Measurements from ENCODE around the gene CHIA. TPM values are rescaled to one million over a fixed set of nuclear protein-coding genes. Genes with fewer than 3 reads are reported as not detected.

Gene CHIA
- total and polyA plus RNA-seq, 9 of the 15 experiments (the other 6 are each of a cell fraction or from before 2014, with no cell fraction given), result not detected

DNA sequence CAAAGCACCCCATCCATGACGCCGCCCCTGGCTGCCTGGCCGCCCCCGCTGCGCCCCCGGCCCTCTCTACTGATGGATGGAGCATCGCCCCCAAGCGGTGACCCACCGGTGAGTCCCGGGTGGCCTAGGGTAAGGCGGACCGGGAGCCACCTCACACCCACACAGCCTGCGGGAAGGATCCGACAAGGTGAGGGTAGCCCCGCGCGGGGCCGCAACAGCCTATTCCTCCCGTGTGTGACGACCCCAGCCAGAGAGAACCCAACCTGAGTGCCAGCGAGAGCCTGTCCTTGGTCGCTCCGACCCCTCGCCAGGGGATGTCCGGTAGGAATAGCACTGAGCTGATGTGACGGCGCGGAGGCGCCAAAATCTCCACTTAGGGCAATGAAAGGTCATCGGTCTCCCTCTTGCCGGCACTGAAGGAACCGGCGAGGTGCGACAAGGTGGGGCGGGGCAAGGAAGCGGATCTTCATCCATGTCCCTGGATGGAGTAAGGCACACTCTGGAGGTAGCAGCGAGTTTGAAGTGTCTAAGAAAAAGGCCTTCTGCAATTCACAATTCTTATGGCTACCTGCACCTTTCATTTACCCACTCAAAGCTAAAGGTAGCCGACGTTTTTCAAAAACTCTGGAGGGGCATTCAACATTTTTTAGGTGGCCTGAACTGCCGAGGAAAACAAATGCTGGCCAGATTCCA, 19.7 kb upstream of the CHIA start (continued):
- TF ChIP-seq FOXJ3 (CRISPR knock-in tag; IDR thresholded peaks at IDR 0.05), result no peak
- no peak for TF ChIP-seq ZNF75A (CRISPR knock-in tag; IDR thresholded peaks at IDR 0.05)
- TF ChIP-seq HCFC1 (IDR thresholded peaks at IDR 0.05; ENCODE audit: low read depth, low read length), result no peak

DNA sequence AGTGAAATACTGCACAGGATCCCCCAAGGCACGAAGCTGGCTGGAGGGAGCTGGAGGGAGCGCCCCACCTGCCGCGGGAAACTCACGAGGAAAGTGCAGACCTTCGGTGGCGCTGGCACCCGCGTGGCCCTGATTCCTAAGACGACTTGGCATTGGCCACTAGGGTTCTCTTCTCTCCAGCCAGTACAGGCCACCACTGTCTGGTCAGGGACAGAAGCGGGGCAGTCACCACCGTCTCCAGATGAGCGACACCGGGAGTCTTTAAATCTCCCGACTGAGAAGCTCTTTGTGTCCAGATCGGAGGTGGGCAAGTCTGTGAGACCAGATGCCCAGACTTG, 19.2 kb upstream of the CHIA start:
- DNase-seq (ENCODE audit: extremely low read depth in 1 of 4, low spot score in 3 of 4) (no peak), ATAC-seq (no peak; the same call in 2 of the 3 replicates), FAIRE-seq (no peak)
- WGBS (ENCODE audit: insufficient coverage, low coverage, missing lambda C conversion rate), result 4% methylated on average over 16 of the region's 16 CpGs
- no peak overlapping the region for H3K4me2 ChIP-seq (ENCODE audit: insufficient read depth, low read length)
- ChIA-PET CTCF (ENCODE audit: low intra/inter-chr PET ratio) (no interaction called here), POLR2A (no interaction called here)
- no peak overlapping the region for H2AFZ ChIP-seq (ENCODE audit: low read depth, low read length)
- H3K27ac ChIP-seq (ENCODE audit: extremely low read depth, low read depth, low read length), result no peak overlapping the region
- no peak overlapping the region for H3K4me3 ChIP-seq
- no TSS peak for BruUV-seq (replicated peaks)
- H3K27me3 ChIP-seq (ENCODE audit: control insufficient read depth in 2 of 2, insufficient read depth in 2 of 2, low read length in 2 of 2), result peaks cover 17 to 21% of the 10 kb centered on the region in 2 experiments
- no peaks in the 10 kb centered on the region for H3K79me2 ChIP-seq (ENCODE audit: control insufficient read depth, insufficient read depth, low read length)
- H4K20me1 ChIP-seq (replicated peaks; ENCODE audit: control insufficient read depth, insufficient read depth, low read length), result no peaks in the 10 kb centered on the region
- H3K9me3 ChIP-seq (replicated peaks; ENCODE audit: control insufficient read depth, insufficient read depth, low read depth, low read length), result no peaks in the 10 kb centered on the region
- peaks cover 0 to 9% of the 10 kb centered on the region in 2 experiments; a peak in 2 of 5 replicates for H3K4me1 ChIP-seq (replicated peaks in 1 of 2; ENCODE audit: control insufficient read depth in 2 of 2, insufficient read depth in 2 of 2, low read length in 2 of 2)
- no peaks in the 10 kb centered on the region for H3K9me1 ChIP-seq (ENCODE audit: control insufficient read depth, insufficient read depth, low read length)
- in situ Hi-C loops (cut with MboI) (no loop called here), intact Hi-C loops (cut with micrococcal nuclease) (no loop called here)
- H3K36me3 ChIP-seq (ENCODE audit: control insufficient read depth, insufficient read depth, low read length), result no peaks in the 10 kb centered on the region
- no peak overlapping the region for H3K9ac ChIP-seq (ENCODE audit: insufficient read depth in 1 of 2, low read depth in 2 of 2, low read length in 2 of 2)
- TF ChIP-seq TGIF2 (CRISPR knock-in tag; IDR thresholded peaks at IDR 0.05), result no peak

DNA sequence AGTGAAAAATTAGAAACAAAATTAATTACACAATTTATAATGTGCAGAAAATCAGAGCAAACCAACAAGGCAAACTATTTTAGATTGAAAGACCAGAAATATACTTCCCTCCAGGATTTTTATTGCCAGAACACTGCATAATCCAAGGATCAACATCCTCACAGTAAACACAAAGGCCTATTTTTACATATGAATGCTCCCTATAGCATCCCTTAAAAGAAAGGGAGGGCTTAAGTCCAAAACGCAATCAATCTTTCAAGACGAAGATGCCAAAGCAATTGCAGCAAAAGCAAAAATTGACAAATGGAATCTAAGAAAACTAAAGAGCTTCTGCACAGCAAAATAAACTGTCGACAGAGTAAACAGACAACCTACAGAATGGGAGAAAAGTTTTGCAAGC, 18.6 kb upstream of the CHIA start:
- BruUV-seq (replicated peaks), result no TSS peak
- ChIA-PET POLR2A (no interaction called here), CTCF (ENCODE audit: low intra/inter-chr PET ratio) (no interaction called here)
- ATAC-seq, result no peak
- FAIRE-seq, result peak; percentile 61
- H3K4me2 ChIP-seq (ENCODE audit: insufficient read depth, low read length), result no peak overlapping the region
- no peaks in the 10 kb centered on the region for H3K9me1 ChIP-seq (ENCODE audit: control insufficient read depth, insufficient read depth, low read length)
- in situ Hi-C loops (cut with MboI), result no loop called here
- H3K36me3 ChIP-seq (ENCODE audit: control insufficient read depth, insufficient read depth, low read length), result no peaks in the 10 kb centered on the region
- peaks cover 17 to 21% of the 10 kb centered on the region in 2 experiments for H3K27me3 ChIP-seq (ENCODE audit: control insufficient read depth in 2 of 2, insufficient read depth in 2 of 2, low read length in 2 of 2)
- intact Hi-C loops (cut with micrococcal nuclease), result no loop called here
- no peaks in the 10 kb centered on the region for H4K20me1 ChIP-seq (replicated peaks; ENCODE audit: control insufficient read depth, insufficient read depth, low read length)
- H3K4me1 ChIP-seq (replicated peaks in 1 of 2; ENCODE audit: control insufficient read depth in 2 of 2, insufficient read depth in 2 of 2, low read length in 2 of 2), result peaks cover 0 to 9% of the 10 kb centered on the region in 2 experiments; a peak in 2 of 5 replicates
- WGBS (ENCODE audit: insufficient coverage, low coverage, missing lambda C conversion rate), result 0% methylated on average over 3 of the region's 3 CpGs
- no peaks in the 10 kb centered on the region for H3K9me3 ChIP-seq (replicated peaks; ENCODE audit: control insufficient read depth, insufficient read depth, low read depth, low read length)
- no peak overlapping the region for H2AFZ ChIP-seq (ENCODE audit: low read depth, low read length)
- H3K27ac ChIP-seq (ENCODE audit: extremely low read depth, low read depth, low read length), result no peak overlapping the region
- no peaks in the 10 kb centered on the region for H3K79me2 ChIP-seq (ENCODE audit: control insufficient read depth, insufficient read depth, low read length)
- no peak overlapping the region for H3K9ac ChIP-seq (ENCODE audit: insufficient read depth in 1 of 2, low read depth in 2 of 2, low read length in 2 of 2)
- H3K4me3 ChIP-seq, result no peak overlapping the region
- DNase-seq (ENCODE audit: extremely low read depth in 1 of 4, low spot score in 3 of 4), result no peak
- TF ChIP-seq, protein P1, sequence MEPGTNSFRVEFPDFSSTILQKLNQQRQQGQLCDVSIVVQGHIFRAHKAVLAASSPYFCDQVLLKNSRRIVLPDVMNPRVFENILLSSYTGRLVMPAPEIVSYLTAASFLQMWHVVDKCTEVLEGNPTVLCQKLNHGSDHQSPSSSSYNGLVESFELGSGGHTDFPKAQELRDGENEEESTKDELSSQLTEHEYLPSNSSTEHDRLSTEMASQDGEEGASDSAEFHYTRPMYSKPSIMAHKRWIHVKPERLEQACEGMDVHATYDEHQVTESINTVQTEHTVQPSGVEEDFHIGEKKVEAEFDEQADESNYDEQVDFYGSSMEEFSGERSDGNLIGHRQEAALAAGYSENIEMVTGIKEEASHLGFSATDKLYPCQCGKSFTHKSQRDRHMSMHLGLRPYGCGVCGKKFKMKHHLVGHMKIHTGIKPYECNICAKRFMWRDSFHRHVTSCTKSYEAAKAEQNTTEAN (CRISPR knock-in tag; IDR thresholded peaks at IDR 0.05), result no peak
- no peak for TF ChIP-seq NFIX (CRISPR knock-in tag; IDR thresholded peaks at IDR 0.05; ENCODE audit: low read depth)
- TF ChIP-seq SMAD3 (CRISPR knock-in tag; conservative IDR thresholded peaks at IDR 0.05), result no peak
- TF ChIP-seq STAG1 (CRISPR knock-in tag; IDR thresholded peaks at IDR 0.05; ENCODE audit: borderline replicate concordance), result no peak
- no peak for TF ChIP-seq SPI1 (IDR thresholded peaks at IDR 0.05; ENCODE audit: borderline replicate concordance, low read depth, low read length)
- no peak for TF ChIP-seq ZNF436 (CRISPR knock-in tag; IDR thresholded peaks at IDR 0.05)
- TF ChIP-seq, protein P2, sequence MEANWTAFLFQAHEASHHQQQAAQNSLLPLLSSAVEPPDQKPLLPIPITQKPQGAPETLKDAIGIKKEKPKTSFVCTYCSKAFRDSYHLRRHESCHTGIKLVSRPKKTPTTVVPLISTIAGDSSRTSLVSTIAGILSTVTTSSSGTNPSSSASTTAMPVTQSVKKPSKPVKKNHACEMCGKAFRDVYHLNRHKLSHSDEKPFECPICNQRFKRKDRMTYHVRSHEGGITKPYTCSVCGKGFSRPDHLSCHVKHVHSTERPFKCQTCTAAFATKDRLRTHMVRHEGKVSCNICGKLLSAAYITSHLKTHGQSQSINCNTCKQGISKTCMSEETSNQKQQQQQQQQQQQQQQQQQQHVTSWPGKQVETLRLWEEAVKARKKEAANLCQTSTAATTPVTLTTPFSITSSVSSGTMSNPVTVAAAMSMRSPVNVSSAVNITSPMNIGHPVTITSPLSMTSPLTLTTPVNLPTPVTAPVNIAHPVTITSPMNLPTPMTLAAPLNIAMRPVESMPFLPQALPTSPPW (CRISPR knock-in tag; IDR thresholded peaks at IDR 0.05), result no peak
- no peak for TF ChIP-seq BRCA1 (IDR thresholded peaks at IDR 0.05)
- no peak for TF ChIP-seq BRCA1 (CRISPR knock-in tag; IDR thresholded peaks at IDR 0.05)
